Tibial artery (tissue), 4 donors: ENCODE results near the gene SLC15A3.

ENCODE experiments used
- DNase-seq, 2 donors: peaks; one replicate each; pipeline ENCODE4 v3.0.0-alpha.2; 2019
- H3K27ac ChIP-seq, 2 donors: fragments of 200-600 bp; sonication (generic) in 1 of 2; 1 replicate in 1 of 2; 2 replicates in 1 of 2; pipeline ENCODE4 v1.5.1; 2018 to 2019; ENCODE audit warnings: mild to moderate bottlenecking in 1 of 2
- H3K27me3 ChIP-seq, 2 donors: fragments of 200-600 bp; sonication (generic) in 1 of 2; one replicate each; pipeline versions ENCODE4 v1.5.1 to v1.6.0; 2016 to 2019
- H3K36me3 ChIP-seq, 3 donors: fragments of 200-600 bp; sonication (generic) in 2 of 3; one replicate each; pipeline ENCODE4 v1.5.1; 2016 to 2019; ENCODE audit warnings: mild to moderate bottlenecking in 2 of 3
- H3K4me1 ChIP-seq, 4 donors: fragments of 200-600 bp; sonication (generic) in 2 of 4; 1 replicate in 3 of 4; 2 replicates in 1 of 4; pipeline ENCODE4 v1.5.1; 2016 to 2019
- H3K4me3 ChIP-seq, 2 donors: fragments of 200-600 bp; sonication (generic) in 1 of 2; 1 replicate in 1 of 2; 2 replicates in 1 of 2; pipeline ENCODE4 v1.5.1; 2018 to 2019; ENCODE audit warnings: mild to moderate bottlenecking in 2 of 2
- H3K9me3 ChIP-seq, 3 donors: fragments of 200-600 bp; sonication (generic) in 1 of 3; one replicate each; pipeline ENCODE4 v1.5.1; 2016 to 2019
- intact Hi-C: fragments of 100-400 bp; cut with DNase I; formaldehyde crosslinking; loops from one replicate; pipeline ENCODE4 v1.15.0; 2023; ENCODE audit warnings: low total_unique reads
- TF ChIP-seq, protein P1 (sequence below), 2 experiments: fragments of 200-600 bp in 1 of 2; fragments of 450-650 bp in 1 of 2; IDR thresholded peaks; one replicate each; pipeline ENCODE4 v1.5.1; 2017 to 2019; ENCODE audit warnings: antibody characterized with exemption in 2 of 2, mild to moderate bottlenecking in 1 of 2, moderate library complexity in 1 of 2

Gene SLC15A3

DNA sequence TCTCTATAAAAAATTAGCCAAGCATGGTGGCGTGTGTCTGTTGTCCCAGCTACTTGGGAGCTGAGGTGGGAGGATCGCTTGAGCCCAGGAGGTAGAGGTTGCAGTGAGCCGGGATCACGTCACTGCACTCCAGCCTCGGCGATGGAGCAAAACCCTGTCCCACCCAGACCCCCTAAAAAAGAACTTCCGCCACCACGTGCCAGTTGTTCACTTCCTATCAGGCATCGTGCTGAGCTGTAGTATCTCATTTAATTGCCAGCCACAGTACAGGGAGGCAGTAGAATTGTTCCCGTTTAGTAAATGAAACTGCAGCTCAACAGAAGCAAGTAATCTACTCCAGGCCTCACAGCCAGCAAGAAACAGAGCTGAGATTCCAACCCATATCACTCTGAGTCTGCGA lies 30.7 kb downstream of the SLC15A3 start:
- peaks cover 35 to 40% (median 38%) of the 10 kb centered on the region in 3 donors for H3K36me3 ChIP-seq
- peaks cover 0 to 49% (median 29%) of the 10 kb centered on the region in 4 donors for H3K4me1 ChIP-seq
- no peak overlapping the region for H3K4me3 ChIP-seq
- DNase-seq, result no peak
- intact Hi-C loops, result loop anchor here (10.0 kb wide), 1 partner anchor 204 kb away; no protein-coding TSS in a partner anchor
- H3K27me3 ChIP-seq, result peaks cover 0 to 31% of the 10 kb centered on the region in 2 donors
- TF ChIP-seq, protein P1, sequence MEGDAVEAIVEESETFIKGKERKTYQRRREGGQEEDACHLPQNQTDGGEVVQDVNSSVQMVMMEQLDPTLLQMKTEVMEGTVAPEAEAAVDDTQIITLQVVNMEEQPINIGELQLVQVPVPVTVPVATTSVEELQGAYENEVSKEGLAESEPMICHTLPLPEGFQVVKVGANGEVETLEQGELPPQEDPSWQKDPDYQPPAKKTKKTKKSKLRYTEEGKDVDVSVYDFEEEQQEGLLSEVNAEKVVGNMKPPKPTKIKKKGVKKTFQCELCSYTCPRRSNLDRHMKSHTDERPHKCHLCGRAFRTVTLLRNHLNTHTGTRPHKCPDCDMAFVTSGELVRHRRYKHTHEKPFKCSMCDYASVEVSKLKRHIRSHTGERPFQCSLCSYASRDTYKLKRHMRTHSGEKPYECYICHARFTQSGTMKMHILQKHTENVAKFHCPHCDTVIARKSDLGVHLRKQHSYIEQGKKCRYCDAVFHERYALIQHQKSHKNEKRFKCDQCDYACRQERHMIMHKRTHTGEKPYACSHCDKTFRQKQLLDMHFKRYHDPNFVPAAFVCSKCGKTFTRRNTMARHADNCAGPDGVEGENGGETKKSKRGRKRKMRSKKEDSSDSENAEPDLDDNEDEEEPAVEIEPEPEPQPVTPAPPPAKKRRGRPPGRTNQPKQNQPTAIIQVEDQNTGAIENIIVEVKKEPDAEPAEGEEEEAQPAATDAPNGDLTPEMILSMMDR (IDR thresholded peaks at IDR 0.05), result no peak
- H3K9me3 ChIP-seq, result no peaks in the 10 kb centered on the region
- H3K27ac ChIP-seq, result no peak overlapping the region

- intact Hi-C loops, result loop anchor here (10.0 kb wide), 1 partner anchor 205 kb away; no protein-coding TSS in a partner anchor
- Histone ChIP-seq H3K36me3 (peaks cover 35 to 40% (median 38%) of the 10 kb centered on the region in 3 donors), H3K4me1 (peaks cover 0 to 56% (median 33%) of the 10 kb centered on the region in 4 donors), H3K9me3 (no peaks in the 10 kb centered on the region), H3K4me3 (no peak overlapping the region), H3K27ac (no peak overlapping the region), H3K27me3 (peaks cover 0 to 29% of the 10 kb centered on the region in 2 donors)
- no peak for DNase-seq
- TF ChIP-seq, protein P1 (IDR thresholded peaks at IDR 0.05), result no peak
Measured at GRCh38 chr11:60919956-60920355, 32.0 kb downstream of the SLC15A3 start.

GRCh38 chr11:60919320-60919719 lies 32.7 kb downstream of the SLC15A3 start:
- Histone ChIP-seq H3K4me1 (peaks cover 0 to 52% (median 27%) of the 10 kb centered on the region in 4 donors), H3K27ac (no peak overlapping the region), H3K36me3 (peaks cover 35 to 40% (median 38%) of the 10 kb centered on the region in 3 donors), H3K4me3 (no peak overlapping the region), H3K9me3 (no peaks in the 10 kb centered on the region), H3K27me3 (peaks cover 0 to 22% of the 10 kb centered on the region in 2 donors)
- DNase-seq, result no peak
- intact Hi-C loops, result no loop called here
- TF ChIP-seq, protein P1 (IDR thresholded peaks at IDR 0.05), result no peak

DNA sequence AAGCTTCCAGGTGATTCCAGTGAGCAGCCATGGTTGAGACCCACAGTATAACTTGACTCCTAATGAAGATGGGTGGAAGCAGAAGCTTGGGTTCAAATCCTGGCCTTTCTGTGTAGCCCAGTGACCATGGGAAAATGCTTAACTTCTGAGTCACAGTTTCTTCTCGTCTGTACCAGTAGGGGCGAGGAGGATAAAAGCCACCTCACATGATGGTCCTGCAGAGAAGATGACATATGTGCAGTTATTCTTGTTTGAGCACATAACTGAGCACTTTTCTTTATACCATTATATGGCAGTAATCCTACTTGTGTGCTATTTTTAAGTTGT lies 33.1 kb downstream of the SLC15A3 start:
- Histone ChIP-seq H3K27ac (no peak overlapping the region), H3K4me3 (no peak overlapping the region), H3K4me1 (peaks cover 0 to 48% (median 23%) of the 10 kb centered on the region in 4 donors), H3K27me3 (peaks cover 0 to 18% of the 10 kb centered on the region in 2 donors), H3K9me3 (no peaks in the 10 kb centered on the region), H3K36me3 (peaks cover 35 to 40% (median 38%) of the 10 kb centered on the region in 3 donors)
- intact Hi-C loops, result no loop called here
- no peak for DNase-seq
- TF ChIP-seq, protein P1 (IDR thresholded peaks at IDR 0.05), result no peak

- H3K27ac ChIP-seq, result no peak overlapping the region
- intact Hi-C loops, result no loop called here
- no peaks in the 10 kb centered on the region for H3K9me3 ChIP-seq
Measured at GRCh38 chr11:60918251-60918938, 33.6 kb downstream of the SLC15A3 start.

More at GRCh38 chr11:60918251-60918938, 33.6 kb downstream of the SLC15A3 start:
- Histone ChIP-seq H3K27me3 (peaks cover 0 to 13% of the 10 kb centered on the region in 2 donors), H3K4me1 (peaks cover 0 to 46% (median 21%) of the 10 kb centered on the region in 4 donors), H3K36me3 (peaks cover 35 to 40% (median 37%) of the 10 kb centered on the region in 3 donors), H3K4me3 (no peak overlapping the region)
- peak in 1 of 2 donors; percentile 11 for DNase-seq
- TF ChIP-seq, protein P1 (IDR thresholded peaks at IDR 0.05), result no peak
